IPS DF 4.7 (cell line): Measurements from ENCODE around the gene RBM19.
"Not testable (repeated sequence)": the region's sequence is repeated elsewhere in the genome, so short reads cannot be mapped to it uniquely, and the experiment has no call there.

ENCODE experiments used
- DNase-seq: peaks from one replicate; pipeline ENCODE4 v3.0.0-alpha.2; 2013; ENCODE audit warnings: low spot score; ENCODE audit errors: extremely low read depth

Gene RBM19

GRCh38 chr12:113809462-113810220 lies 156.5 kb downstream of the RBM19 start:
- DNase-seq, result not testable (repeated sequence)

- DNase-seq, result no peak
These were observed 157.8 kb downstream of the RBM19 start for GRCh38 chr12:113808095-113808951.

GRCh38 chr12:113805673-113806072 lies 160.5 kb downstream of the RBM19 start:
- DNase-seq, result no peak

- DNase-seq, result no peak
These were observed 161.0 kb downstream of the RBM19 start for GRCh38 chr12:113804961-113805600.

GRCh38 chr12:113803759-113804140 lies 162.4 kb downstream of the RBM19 start:
- DNase-seq, result no peak

- no peak for DNase-seq
These were observed 163.0 kb downstream of the RBM19 start for GRCh38 chr12:113802966-113803758.

- no peak for DNase-seq
These were observed 163.9 kb downstream of the RBM19 start for GRCh38 chr12:113802000-113802749.

- no peak for DNase-seq
These were observed 165.9 kb downstream of the RBM19 start for GRCh38 chr12:113800201-113800600.

- no peak for DNase-seq
These were observed 167.6 kb downstream of the RBM19 start for GRCh38 chr12:113798552-113798951.

GRCh38 chr12:113797535-113797868 lies 168.6 kb downstream of the RBM19 start:
- no peak for DNase-seq

- DNase-seq, result no peak
These were observed 169.1 kb downstream of the RBM19 start for GRCh38 chr12:113796852-113797534.

GRCh38 chr12:113796066-113796827 lies 169.9 kb downstream of the RBM19 start:
- DNase-seq, result no peak

GRCh38 chr12:113795445-113795844 lies 170.7 kb downstream of the RBM19 start:
- no peak for DNase-seq

GRCh38 chr12:113794774-113795173 lies 171.4 kb downstream of the RBM19 start:
- no peak for DNase-seq

GRCh38 chr12:113793250-113793649 lies 172.9 kb downstream of the RBM19 start:
- DNase-seq, result no peak

GRCh38 chr12:113792450-113792849 lies 173.7 kb downstream of the RBM19 start:
- DNase-seq, result no peak

GRCh38 chr12:113788020-113788856 lies 177.9 kb downstream of the RBM19 start:
- DNase-seq, result no peak

- DNase-seq, result no peak
These were observed 180.0 kb downstream of the RBM19 start for GRCh38 chr12:113786107-113786506.
